ENCODE measurements around the gene SLC6A2.

SLC6A2 gene

GRCh38 chr16:55671206-55671973 is 15.6 kb downstream of the SLC6A2 start:
- TF ChIP-seq CTCF (IDR thresholded peaks at IDR 0.05; ENCODE audit: control insufficient read depth, extremely low read depth, insufficient read depth) = no peak
- no peak overlapping the region for H3K4me3 ChIP-seq (ENCODE audit: low read depth, low read length)
- DNase-seq (ENCODE audit: low read depth) = no peak

GRCh38 chr16:55671974-55672280 is 16.1 kb downstream of the SLC6A2 start:
- no peak for DNase-seq (ENCODE audit: low read depth)
- no peak overlapping the region for H3K4me3 ChIP-seq (ENCODE audit: low read depth, low read length)
- no peak for TF ChIP-seq CTCF (IDR thresholded peaks at IDR 0.05; ENCODE audit: control insufficient read depth, extremely low read depth, insufficient read depth)

- no peak overlapping the region for H3K4me3 ChIP-seq (ENCODE audit: low read depth, low read length)
- DNase-seq (ENCODE audit: low read depth) = no peak
- no peak for TF ChIP-seq CTCF (IDR thresholded peaks at IDR 0.05; ENCODE audit: control insufficient read depth, extremely low read depth, insufficient read depth)
Observed at GRCh38 chr16:55672471-55672870, 16.7 kb downstream of the SLC6A2 start.

- H3K4me3 ChIP-seq (ENCODE audit: low read depth, low read length) = no peak overlapping the region
- no peak for DNase-seq (ENCODE audit: low read depth)
- no peak for TF ChIP-seq CTCF (IDR thresholded peaks at IDR 0.05; ENCODE audit: control insufficient read depth, extremely low read depth, insufficient read depth)
Observed at GRCh38 chr16:55678161-55678821, 22.5 kb downstream of the SLC6A2 start.

DNA sequence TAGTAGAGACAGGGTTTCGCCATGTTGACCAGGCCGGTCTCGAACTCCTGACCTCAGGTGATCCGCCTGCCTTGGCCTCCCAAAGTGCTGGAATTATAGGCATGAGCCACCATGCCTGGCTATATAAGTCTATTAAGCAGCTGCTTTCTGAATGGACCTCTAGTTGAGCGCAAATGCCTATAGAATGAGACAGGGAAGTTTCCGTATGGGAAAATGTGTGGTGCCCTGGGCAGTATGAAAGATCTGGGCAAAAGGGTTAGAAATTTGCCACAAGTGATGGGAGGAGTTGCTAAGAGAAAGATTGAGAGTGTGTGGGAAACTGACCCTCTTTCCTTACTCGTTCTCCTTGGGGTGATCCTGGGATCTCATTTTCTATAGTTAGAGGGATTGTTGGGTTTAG is 26.3 kb downstream of the SLC6A2 start:
- no peak for DNase-seq (ENCODE audit: low read depth)
- no peak overlapping the region for H3K4me3 ChIP-seq (ENCODE audit: low read depth, low read length)
- no peak for TF ChIP-seq CTCF (IDR thresholded peaks at IDR 0.05; ENCODE audit: control insufficient read depth, extremely low read depth, insufficient read depth)

GRCh38 chr16:55685973-55686372 is 30.2 kb downstream of the SLC6A2 start:
- TF ChIP-seq CTCF (IDR thresholded peaks at IDR 0.05; ENCODE audit: control insufficient read depth, extremely low read depth, insufficient read depth) = no peak
- H3K4me3 ChIP-seq (ENCODE audit: low read depth, low read length) = no peak overlapping the region
- DNase-seq (ENCODE audit: low read depth) = no peak

GRCh38 chr16:55686671-55687070 is 30.9 kb downstream of the SLC6A2 start:
- no peak for DNase-seq (ENCODE audit: low read depth)
- H3K4me3 ChIP-seq (ENCODE audit: low read depth, low read length) = no peak overlapping the region
- no peak for TF ChIP-seq CTCF (IDR thresholded peaks at IDR 0.05; ENCODE audit: control insufficient read depth, extremely low read depth, insufficient read depth)
